ENCODE results near the gene C10orf90.

C10orf90 gene

GRCh38 chr10:126675656-126676438 lies 5.4 kb upstream of the C10orf90 start:
- DNase-seq (ENCODE audit: low spot score) (no peak), ATAC-seq (ENCODE audit: low read depth) (no peak)
- H3K4me3 ChIP-seq (ENCODE audit: severe bottlenecking), result no peak overlapping the region
- H3K4me1 ChIP-seq (ENCODE audit: insufficient read depth, poor library complexity, severe bottlenecking), result no peaks in the 10 kb centered on the region
- H3K36me3 ChIP-seq (ENCODE audit: low read depth), result no peaks in the 10 kb centered on the region
- H3K27me3 ChIP-seq (ENCODE audit: insufficient read depth, poor library complexity, severe bottlenecking), result no peaks in the 10 kb centered on the region
- no peak overlapping the region for H3K27ac ChIP-seq (ENCODE audit: poor library complexity, severe bottlenecking)
- TF ChIP-seq CTCF (IDR thresholded peaks at IDR 0.05; ENCODE audit: poor library complexity, severe bottlenecking), result no peak
- H3K9me3 ChIP-seq (ENCODE audit: severe bottlenecking), result no peaks in the 10 kb centered on the region

- H3K36me3 ChIP-seq (ENCODE audit: low read depth), result no peaks in the 10 kb centered on the region
- DNase-seq (ENCODE audit: low spot score) (no peak), ATAC-seq (ENCODE audit: low read depth) (no peak)
- H3K9me3 ChIP-seq (ENCODE audit: severe bottlenecking), result no peaks in the 10 kb centered on the region
- no peak overlapping the region for H3K27ac ChIP-seq (ENCODE audit: poor library complexity, severe bottlenecking)
- no peak overlapping the region for H3K4me3 ChIP-seq (ENCODE audit: severe bottlenecking)
- no peaks in the 10 kb centered on the region for H3K4me1 ChIP-seq (ENCODE audit: insufficient read depth, poor library complexity, severe bottlenecking)
- no peaks in the 10 kb centered on the region for H3K27me3 ChIP-seq (ENCODE audit: insufficient read depth, poor library complexity, severe bottlenecking)
- no peak for TF ChIP-seq CTCF (IDR thresholded peaks at IDR 0.05; ENCODE audit: poor library complexity, severe bottlenecking)
These were observed 4.4 kb upstream of the C10orf90 start for GRCh38 chr10:126674741-126675515.

DNA sequence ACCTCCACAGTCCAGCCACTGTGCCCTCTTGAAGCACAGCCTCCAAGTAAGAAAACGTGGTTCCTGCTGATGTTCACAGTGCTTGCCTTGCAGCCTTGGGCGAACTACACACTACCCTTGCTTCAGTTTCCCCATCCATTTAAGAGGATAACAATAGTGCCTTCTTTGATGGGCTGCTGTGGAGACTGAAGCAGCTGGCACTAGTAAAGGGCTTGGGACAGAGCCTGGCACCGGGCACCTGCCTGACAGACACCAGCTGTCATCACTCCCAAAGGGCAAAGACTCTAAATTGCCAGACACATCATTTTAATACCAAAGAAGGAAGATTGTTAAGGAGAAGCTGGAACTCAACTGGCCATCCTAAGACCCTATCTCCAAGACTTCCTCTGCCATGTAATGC lies 3.1 kb upstream of the C10orf90 start:
- DNase-seq (ENCODE audit: low spot score), result no peak
- H3K9me3 ChIP-seq (ENCODE audit: severe bottlenecking), result no peaks in the 10 kb centered on the region
- no peak overlapping the region for H3K27ac ChIP-seq (ENCODE audit: poor library complexity, severe bottlenecking)
- no peak for ATAC-seq (ENCODE audit: low read depth)
- H3K4me3 ChIP-seq (ENCODE audit: severe bottlenecking), result no peak overlapping the region
- no peaks in the 10 kb centered on the region for H3K4me1 ChIP-seq (ENCODE audit: insufficient read depth, poor library complexity, severe bottlenecking)
- H3K36me3 ChIP-seq (ENCODE audit: low read depth), result no peaks in the 10 kb centered on the region
- TF ChIP-seq CTCF (IDR thresholded peaks at IDR 0.05; ENCODE audit: poor library complexity, severe bottlenecking), result no peak
- no peaks in the 10 kb centered on the region for H3K27me3 ChIP-seq (ENCODE audit: insufficient read depth, poor library complexity, severe bottlenecking)

GRCh38 chr10:126671402-126671975 lies 996 bp upstream of the C10orf90 start:
- Histone ChIP-seq H3K9me3 (ENCODE audit: severe bottlenecking) (no peaks in the 10 kb centered on the region), H3K4me3 (ENCODE audit: severe bottlenecking) (no peak overlapping the region), H3K4me1 (ENCODE audit: insufficient read depth, poor library complexity, severe bottlenecking) (no peaks in the 10 kb centered on the region), H3K36me3 (ENCODE audit: low read depth) (no peaks in the 10 kb centered on the region), H3K27me3 (ENCODE audit: insufficient read depth, poor library complexity, severe bottlenecking) (no peaks in the 10 kb centered on the region), H3K27ac (ENCODE audit: poor library complexity, severe bottlenecking) (no peak overlapping the region)
- no peak for DNase-seq (ENCODE audit: low spot score)
- no peak for TF ChIP-seq CTCF (IDR thresholded peaks at IDR 0.05; ENCODE audit: poor library complexity, severe bottlenecking)
- no peak for ATAC-seq (ENCODE audit: low read depth)

Measured in RWPE2 (cell line).